HEK293T (cell line): ENCODE results near the gene CLCNKB.

Source experiments
- ARNT ChIP-seq: fragments of 450-650 bp; IDR thresholded peaks from 2 replicates; pipeline ENCODE4 v1.6.1; 2017; ENCODE audit warnings: mild to moderate bottlenecking
- BHLHE40 ChIP-seq: fragments of 450-650 bp; IDR thresholded peaks from 2 replicates; pipeline ENCODE4 v1.6.1; 2016; ENCODE audit warnings: mild to moderate bottlenecking, moderate library complexity, borderline replicate concordance
- ELF4 ChIP-seq: fragments of 450-650 bp; IDR thresholded peaks from 2 replicates; pipeline ENCODE4 v1.6.1; 2017; ENCODE audit warnings: antibody characterized with exemption
- FOXA1 ChIP-seq: fragments of 450-650 bp; IDR thresholded peaks from 2 replicates; pipeline ENCODE4 v1.6.1; 2016; ENCODE audit warnings: mild to moderate bottlenecking
- LEF1 ChIP-seq: fragments of 450-650 bp; IDR thresholded peaks from 2 replicates; pipeline ENCODE4 v1.6.1; 2017; ENCODE audit warnings: mild to moderate bottlenecking, borderline replicate concordance
- NFRKB ChIP-seq: fragments of 450-650 bp; IDR thresholded peaks from 2 replicates; pipeline ENCODE4 v1.6.1; 2016; ENCODE audit warnings: mild to moderate bottlenecking, moderate library complexity
- SP1 ChIP-seq: fragments of 450-650 bp; IDR thresholded peaks from 2 replicates; pipeline ENCODE4 v1.6.1; 2017
- TARDBP ChIP-seq: fragments of 450-650 bp; IDR thresholded peaks from 2 replicates; pipeline ENCODE4 v1.6.1; 2016
- TF ChIP-seq, protein P1 (sequence below): fragments of 450-650 bp; IDR thresholded peaks from 2 replicates; pipeline ENCODE4 v1.6.1; 2016

GRCh38 chr1:16006010-16006409 is 37.6 kb upstream of the CLCNKB start:
- TF ChIP-seq, protein P1, sequence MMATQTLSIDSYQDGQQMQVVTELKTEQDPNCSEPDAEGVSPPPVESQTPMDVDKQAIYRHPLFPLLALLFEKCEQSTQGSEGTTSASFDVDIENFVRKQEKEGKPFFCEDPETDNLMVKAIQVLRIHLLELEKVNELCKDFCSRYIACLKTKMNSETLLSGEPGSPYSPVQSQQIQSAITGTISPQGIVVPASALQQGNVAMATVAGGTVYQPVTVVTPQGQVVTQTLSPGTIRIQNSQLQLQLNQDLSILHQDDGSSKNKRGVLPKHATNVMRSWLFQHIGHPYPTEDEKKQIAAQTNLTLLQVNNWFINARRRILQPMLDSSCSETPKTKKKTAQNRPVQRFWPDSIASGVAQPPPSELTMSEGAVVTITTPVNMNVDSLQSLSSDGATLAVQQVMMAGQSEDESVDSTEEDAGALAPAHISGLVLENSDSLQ = no peak
- TF ChIP-seq ELF4 = no peak
- no peak for TF ChIP-seq FOXA1
- TF ChIP-seq NFRKB = no peak
- TF ChIP-seq LEF1 = no peak
- TF ChIP-seq BHLHE40 = no peak
- TF ChIP-seq ARNT = no peak
- TF ChIP-seq SP1 = no peak
- no peak for TF ChIP-seq TARDBP
